Adrenal gland (tissue), 5 donors: Measurements from ENCODE around the gene ZNF248.

Experiments
- POLR2A ChIP-seq, 2 donors: fragments of 450-650 bp; IDR thresholded peaks; one replicate each; pipeline ENCODE4 v1.6.1; 2017; ENCODE audit warnings: antibody characterized with exemption in 2 of 2, mild to moderate bottlenecking in 2 of 2, moderate library complexity in 1 of 2
- TF ChIP-seq, protein P1 (sequence below), 6 experiments: fragments of 450-650 bp in 4 of 6; fragments of 200-600 bp in 2 of 6; sonication (generic) in 1 of 6; IDR thresholded peaks; 1 replicate in 5 of 6; 2 replicates in 1 of 6; pipeline versions ENCODE4 v1.5.1 to v1.8.0; 2016 to 2021; ENCODE audit warnings: antibody characterized with exemption in 6 of 6, mild to moderate bottlenecking in 2 of 6, moderate library complexity in 1 of 6
- donor health status: DM: no; HTN: no; CAD: no.

- no peak for TF ChIP-seq POLR2A (IDR thresholded peaks at IDR 0.05)
- TF ChIP-seq, protein P1, sequence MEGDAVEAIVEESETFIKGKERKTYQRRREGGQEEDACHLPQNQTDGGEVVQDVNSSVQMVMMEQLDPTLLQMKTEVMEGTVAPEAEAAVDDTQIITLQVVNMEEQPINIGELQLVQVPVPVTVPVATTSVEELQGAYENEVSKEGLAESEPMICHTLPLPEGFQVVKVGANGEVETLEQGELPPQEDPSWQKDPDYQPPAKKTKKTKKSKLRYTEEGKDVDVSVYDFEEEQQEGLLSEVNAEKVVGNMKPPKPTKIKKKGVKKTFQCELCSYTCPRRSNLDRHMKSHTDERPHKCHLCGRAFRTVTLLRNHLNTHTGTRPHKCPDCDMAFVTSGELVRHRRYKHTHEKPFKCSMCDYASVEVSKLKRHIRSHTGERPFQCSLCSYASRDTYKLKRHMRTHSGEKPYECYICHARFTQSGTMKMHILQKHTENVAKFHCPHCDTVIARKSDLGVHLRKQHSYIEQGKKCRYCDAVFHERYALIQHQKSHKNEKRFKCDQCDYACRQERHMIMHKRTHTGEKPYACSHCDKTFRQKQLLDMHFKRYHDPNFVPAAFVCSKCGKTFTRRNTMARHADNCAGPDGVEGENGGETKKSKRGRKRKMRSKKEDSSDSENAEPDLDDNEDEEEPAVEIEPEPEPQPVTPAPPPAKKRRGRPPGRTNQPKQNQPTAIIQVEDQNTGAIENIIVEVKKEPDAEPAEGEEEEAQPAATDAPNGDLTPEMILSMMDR (IDR thresholded peaks at IDR 0.05) = no peak
These were observed 45.1 kb downstream of the ZNF248 start for GRCh38 chr10:37812290-37812689.
